Stimulated activated naive B cell treated with anti-CD40 and anti-IgM and Interleukin-4, amounts not matched to agents 10 μg/mL and 1 μg/mL and 100 μg/mL, for 72 hours (primary cell): ENCODE data around the gene ACAA2.
A peak's percentile ranks its signal among the peaks of the same experiment; 100 is the strongest.
"Not testable (repeated sequence)": the region's sequence is repeated elsewhere in the genome, so short reads cannot be mapped to it uniquely, and the experiment has no call there.

ENCODE experiments used
- ATAC-seq, 2 donors: fragments of 150-1000 bp; cut with Tn5 transposase; replicated peaks; 2 replicates each; pipeline ENCODE4 v1.10.0; 2021; ENCODE audit warnings: moderate library complexity in 1 of 2
- DNase-seq: peaks from one replicate; pipeline ENCODE4 v3.0.0; 2021
- H3K27ac Mint-ChIP-seq: one replicate; pipeline ENCODE4 v1.8.0; 2022; ENCODE audit warnings: mild to moderate bottlenecking, mixed read lengths
- H3K27me3 Mint-ChIP-seq, 2 donors: one replicate each; pipeline ENCODE4 v1.8.0; 2022; ENCODE audit warnings: mixed read lengths in 2 of 2
- H3K36me3 Mint-ChIP-seq, 2 donors: one replicate each; pipeline ENCODE4 v1.8.0; 2022; ENCODE audit warnings: mixed read lengths in 2 of 2, mild to moderate bottlenecking in 1 of 2
- H3K4me1 Mint-ChIP-seq, 2 donors: one replicate each; pipeline ENCODE4 v1.8.0; 2022; ENCODE audit warnings: mixed read lengths in 2 of 2, mild to moderate bottlenecking in 1 of 2
- H3K4me3 Mint-ChIP-seq, 2 donors: one replicate each; pipeline ENCODE4 v1.8.0; 2022; ENCODE audit warnings: mild to moderate bottlenecking in 2 of 2, mixed read lengths in 2 of 2, moderate library complexity in 1 of 2
- H3K9me3 Mint-ChIP-seq, 2 donors: one replicate each; pipeline ENCODE4 v1.8.0; 2022; ENCODE audit warnings: mixed read lengths in 2 of 2, mild to moderate bottlenecking in 1 of 2

ACAA2 gene

DNA sequence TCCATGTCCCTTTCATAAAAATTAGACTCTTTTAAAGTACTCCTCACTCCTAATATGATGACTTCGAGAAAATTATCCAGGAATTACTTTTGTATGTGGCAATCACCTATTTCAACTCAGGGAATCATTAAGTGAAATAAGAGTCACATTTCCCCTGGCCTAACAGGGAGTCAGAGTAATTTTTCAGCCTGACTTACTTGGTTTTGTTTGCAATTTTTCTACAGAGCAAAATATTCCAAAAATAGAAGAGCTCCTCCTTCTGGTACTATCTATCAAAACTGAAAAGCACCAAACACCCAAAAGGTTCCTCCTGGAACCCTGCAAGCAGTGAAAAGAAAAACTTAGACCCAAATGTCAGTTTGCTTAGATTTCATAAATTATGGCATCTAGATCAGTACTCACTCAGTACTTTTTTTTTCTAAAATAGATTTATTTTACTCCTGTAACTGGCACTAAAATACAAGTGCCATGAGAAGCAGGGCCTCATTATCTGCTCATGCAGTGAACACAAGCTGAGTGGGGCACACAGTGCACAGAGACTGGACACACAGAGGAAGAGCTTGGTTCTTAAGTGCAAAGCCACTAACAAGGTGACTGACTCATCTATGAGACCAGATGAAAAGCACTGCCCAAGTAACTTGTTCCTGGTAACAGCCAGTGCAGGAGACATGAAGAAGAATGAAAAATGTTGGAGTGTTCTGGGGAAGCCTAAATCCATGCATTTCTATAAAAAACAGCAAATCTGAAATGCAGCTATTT is 28.7 kb downstream of the ACAA2 start:
- peaks cover 2 to 4% of the 10 kb centered on the region in 2 donors for H3K9me3 Mint-ChIP-seq
- no peak overlapping the region for H3K4me3 Mint-ChIP-seq
- ATAC-seq, result no peak
- H3K36me3 Mint-ChIP-seq, result peaks cover 40 to 50% of the 10 kb centered on the region in 2 donors
- H3K4me1 Mint-ChIP-seq, result peaks cover 2 to 5% of the 10 kb centered on the region in 2 donors
- no peak for DNase-seq
- H3K27me3 Mint-ChIP-seq, result no peaks in the 10 kb centered on the region
- H3K27ac Mint-ChIP-seq, result no peak overlapping the region

DNA sequence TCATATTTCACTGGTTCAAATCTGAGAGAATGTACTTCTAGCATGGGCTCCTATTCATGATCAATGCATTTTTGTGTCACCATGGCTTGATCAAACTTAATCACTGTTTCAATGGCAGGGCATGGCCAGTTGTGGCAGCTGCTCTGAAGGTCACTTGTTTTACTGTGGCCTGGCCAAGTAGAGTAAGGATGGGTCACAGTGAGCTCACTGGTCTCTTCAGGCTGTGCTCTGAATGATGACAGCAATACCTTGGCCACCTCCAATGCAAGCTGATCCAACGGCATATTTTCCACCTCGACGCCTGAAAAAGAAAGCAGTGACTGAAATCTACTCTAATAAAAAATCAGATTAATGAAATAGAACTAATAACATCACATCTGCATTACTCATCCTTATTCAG is 29.7 kb downstream of the ACAA2 start:
- not testable (repeated sequence) for H3K4me3 Mint-ChIP-seq

DNA sequence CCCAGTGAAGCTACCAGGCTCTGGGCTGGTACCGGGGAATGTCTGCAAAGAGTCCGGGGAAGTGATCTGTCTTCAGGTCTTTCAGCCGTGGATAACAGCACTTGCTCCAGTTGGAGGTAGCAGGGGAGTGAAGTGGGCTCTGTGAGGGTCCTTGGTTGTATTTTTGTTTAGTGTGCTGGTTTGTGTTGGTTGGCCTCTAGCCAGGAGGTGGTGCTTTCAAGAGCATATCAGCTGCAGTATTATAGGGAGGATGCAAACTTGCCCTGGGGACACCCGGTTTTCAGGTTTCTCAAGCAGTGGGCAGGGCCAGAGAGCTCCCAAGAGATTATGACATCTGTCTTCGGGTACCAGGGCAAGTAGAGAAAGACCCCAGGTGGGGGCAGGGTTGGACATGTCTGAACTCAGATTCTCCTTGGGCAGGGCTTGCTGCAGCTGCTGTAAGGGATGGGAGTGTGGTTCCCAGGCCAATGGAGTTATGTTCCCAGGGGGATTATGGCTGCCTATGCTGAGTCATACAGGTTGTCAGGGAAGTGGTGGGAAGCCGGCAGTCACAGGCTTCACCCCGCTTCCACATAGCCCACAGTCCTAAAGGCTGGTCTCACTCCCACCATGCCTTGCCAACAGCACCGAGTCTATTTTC is 34.4 kb downstream of the ACAA2 start:
- Mint-ChIP-seq H3K27me3 (no peaks in the 10 kb centered on the region), H3K9me3 (peaks cover 22 to 27% of the 10 kb centered on the region in 2 donors), H3K36me3 (peaks cover 45 to 59% of the 10 kb centered on the region in 2 donors), H3K4me1 (no peaks in the 10 kb centered on the region), H3K4me3 (no peak overlapping the region), H3K27ac (peak overlapping the region; percentile 14)
- DNase-seq (no peak), ATAC-seq (no peak)

More for the DNA sequence above, 29.7 kb downstream of the ACAA2 start:
- DNase-seq, ATAC-seq, H3K27me3 Mint-ChIP-seq, H3K27ac Mint-ChIP-seq, H3K4me1 Mint-ChIP-seq, H3K9me3 Mint-ChIP-seq: not testable (repeated sequence)
- peaks cover 41 to 53% of the 10 kb centered on the region in 2 donors for H3K36me3 Mint-ChIP-seq

DNA sequence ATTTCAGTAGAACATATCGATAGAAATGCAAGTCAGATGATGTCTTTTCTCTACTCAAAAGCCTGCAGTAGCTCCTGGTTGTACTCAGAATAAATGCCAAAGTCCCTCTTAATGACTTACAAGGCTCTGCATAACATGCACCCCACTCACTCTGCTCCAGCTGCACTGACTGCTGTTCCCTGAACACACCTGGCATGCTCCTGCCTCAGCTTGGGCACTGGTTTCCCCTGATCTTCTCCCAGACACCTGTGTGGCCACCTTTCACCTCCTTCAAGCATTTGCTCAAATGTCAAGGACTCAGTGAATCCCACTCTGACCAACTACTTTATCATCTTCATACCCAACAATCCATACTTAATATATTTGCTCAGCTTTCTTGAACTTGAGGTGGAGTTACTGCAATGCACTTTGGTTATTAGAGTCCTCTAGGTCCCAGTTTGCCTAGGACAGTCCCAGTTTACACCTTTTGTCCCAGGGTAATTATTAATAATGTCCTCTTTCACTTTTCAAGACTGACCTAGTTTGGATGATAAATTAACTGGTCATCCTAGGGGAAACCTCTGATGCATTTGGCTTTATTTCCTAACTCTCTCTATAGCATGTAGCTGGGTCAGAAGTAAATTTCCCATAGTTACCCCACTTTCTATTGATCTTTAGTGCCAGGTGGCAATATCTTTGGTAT is 44.1 kb downstream of the ACAA2 start:
- no peak for DNase-seq

DNA sequence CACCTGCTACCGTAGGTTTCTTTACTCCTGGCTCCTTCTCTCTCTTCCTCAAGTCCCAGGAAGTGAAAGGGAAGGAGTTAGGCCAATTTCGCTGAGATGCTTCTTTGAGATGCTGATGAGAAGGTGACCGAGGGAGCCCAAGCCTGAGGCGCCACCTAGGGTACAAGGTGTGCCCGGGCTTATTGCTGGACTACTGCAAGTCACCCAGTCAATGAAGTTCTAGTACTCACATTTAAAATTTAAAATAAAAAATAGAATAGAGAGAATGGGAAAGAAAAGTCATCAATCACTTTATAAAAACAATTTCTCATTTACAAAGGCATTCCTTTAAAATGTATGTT is 45.3 kb downstream of the ACAA2 start:
- Mint-ChIP-seq H3K27ac (no peak overlapping the region), H3K4me3 (no peak overlapping the region), H3K9me3 (no peaks in the 10 kb centered on the region), H3K27me3 (no peaks in the 10 kb centered on the region), H3K4me1 (no peaks in the 10 kb centered on the region), H3K36me3 (no peaks in the 10 kb centered on the region)
- no peak for DNase-seq
- ATAC-seq, result no peak

More for the DNA sequence above, 44.1 kb downstream of the ACAA2 start:
- Mint-ChIP-seq H3K36me3 (no peaks in the 10 kb centered on the region), H3K27ac (no peak overlapping the region), H3K4me1 (no peaks in the 10 kb centered on the region), H3K4me3 (no peak overlapping the region), H3K27me3 (no peaks in the 10 kb centered on the region), H3K9me3 (peaks cover 0 to 3% of the 10 kb centered on the region in 2 donors)
- ATAC-seq, result no peak

DNA sequence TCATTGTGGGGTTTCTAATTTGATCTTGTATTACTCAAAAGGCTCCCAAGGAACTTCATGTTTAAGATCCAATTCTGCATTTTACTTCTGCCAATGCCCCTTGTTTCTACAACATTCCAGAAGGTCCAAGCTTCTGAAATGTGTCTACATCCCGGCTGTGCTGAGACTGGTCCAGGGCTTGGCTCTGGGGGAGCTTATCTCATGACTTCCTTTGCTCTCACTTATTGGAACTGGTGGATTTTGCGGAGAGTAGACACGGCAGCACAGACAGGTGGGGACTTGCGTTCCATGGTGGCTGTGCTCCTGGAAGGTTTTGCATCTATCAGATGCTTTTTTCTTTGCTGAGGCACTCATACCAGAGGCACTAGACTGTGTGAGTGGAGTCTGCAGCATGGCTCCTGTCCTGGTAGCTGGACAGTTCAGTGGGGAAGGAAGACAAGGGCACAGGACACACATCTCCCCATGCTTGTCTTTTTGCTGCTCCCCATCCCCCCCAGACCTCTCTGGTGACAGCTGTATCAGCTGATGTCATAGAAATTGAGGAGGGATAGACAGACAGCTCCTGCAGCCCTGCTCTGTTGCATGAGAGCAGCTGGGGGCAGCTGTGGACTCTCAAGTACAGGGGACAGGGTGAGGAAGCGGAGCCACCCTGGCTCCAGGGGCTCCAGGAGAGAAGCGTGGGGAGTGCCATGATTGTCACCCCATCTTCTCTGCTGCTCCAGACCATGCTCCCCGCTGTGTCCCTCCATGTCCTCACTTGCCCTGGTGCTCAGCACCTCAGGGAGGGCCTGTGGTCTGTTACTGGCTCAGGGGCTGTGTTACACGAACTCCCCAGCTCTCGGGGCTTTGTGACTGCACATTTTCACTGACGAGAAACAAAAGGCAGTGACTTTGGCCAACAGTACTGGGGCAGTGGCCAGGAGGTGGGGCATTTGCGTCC is 46.0 kb downstream of the ACAA2 start:
- H3K27me3 Mint-ChIP-seq, result no peaks in the 10 kb centered on the region
- no peaks in the 10 kb centered on the region for H3K36me3 Mint-ChIP-seq
- DNase-seq (no peak), ATAC-seq (no peak)
- H3K4me1 Mint-ChIP-seq, result no peaks in the 10 kb centered on the region
- H3K27ac Mint-ChIP-seq, result no peak overlapping the region
- no peak overlapping the region for H3K4me3 Mint-ChIP-seq
- H3K9me3 Mint-ChIP-seq, result no peaks in the 10 kb centered on the region

DNA sequence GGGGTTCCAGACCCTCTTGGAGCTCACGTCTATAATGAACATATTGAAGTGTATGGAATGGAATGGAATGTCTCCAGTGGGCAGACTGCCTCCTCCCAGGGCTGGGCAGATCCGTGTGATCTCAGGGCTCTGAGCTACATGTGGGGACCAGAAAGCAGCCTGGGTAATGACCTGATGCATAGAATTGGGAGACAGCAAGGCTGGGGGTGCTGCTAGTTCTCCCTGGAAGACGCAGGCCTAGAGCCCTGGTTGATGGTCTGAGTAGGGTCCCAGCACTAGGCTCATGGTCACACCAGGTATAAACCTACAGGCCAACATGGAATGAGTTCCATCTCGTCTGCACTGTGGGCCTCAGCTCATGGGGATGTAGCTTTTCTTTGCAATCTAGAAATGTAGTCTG is 46.7 kb downstream of the ACAA2 start:
- ATAC-seq (no peak), DNase-seq (no peak)
- H3K36me3 Mint-ChIP-seq, result no peaks in the 10 kb centered on the region
- no peak overlapping the region for H3K27ac Mint-ChIP-seq
- H3K4me3 Mint-ChIP-seq, result no peak overlapping the region
- no peaks in the 10 kb centered on the region for H3K27me3 Mint-ChIP-seq
- H3K4me1 Mint-ChIP-seq, result no peaks in the 10 kb centered on the region
- no peaks in the 10 kb centered on the region for H3K9me3 Mint-ChIP-seq

DNA sequence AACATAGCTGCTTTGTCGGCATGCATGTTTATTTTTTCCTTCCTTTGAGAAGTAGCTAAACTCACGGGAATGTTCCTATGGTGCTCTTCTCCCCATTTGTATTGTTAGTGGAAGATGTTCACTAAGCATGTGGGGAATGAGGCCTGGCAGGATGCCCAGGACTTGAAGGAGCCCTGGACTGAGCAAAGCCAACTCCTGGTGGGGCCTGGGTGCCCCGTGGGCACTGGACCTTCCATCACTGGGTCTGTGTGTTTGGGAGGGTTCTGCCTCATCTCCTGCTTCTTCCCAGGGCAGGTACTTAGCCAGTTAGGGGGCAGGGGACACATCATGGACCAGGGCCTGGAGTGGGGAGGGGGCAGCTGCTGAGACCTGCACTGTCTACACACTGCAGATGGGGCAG is 49.3 kb downstream of the ACAA2 start:
- ATAC-seq, result no peak
- no peaks in the 10 kb centered on the region for H3K36me3 Mint-ChIP-seq
- DNase-seq, result no peak
- H3K4me3 Mint-ChIP-seq, result no peak overlapping the region
- H3K27me3 Mint-ChIP-seq, result peaks cover 0 to 4% of the 10 kb centered on the region in 2 donors
- H3K27ac Mint-ChIP-seq, result no peak overlapping the region
- H3K4me1 Mint-ChIP-seq, result no peaks in the 10 kb centered on the region
- H3K9me3 Mint-ChIP-seq, result no peaks in the 10 kb centered on the region

DNA sequence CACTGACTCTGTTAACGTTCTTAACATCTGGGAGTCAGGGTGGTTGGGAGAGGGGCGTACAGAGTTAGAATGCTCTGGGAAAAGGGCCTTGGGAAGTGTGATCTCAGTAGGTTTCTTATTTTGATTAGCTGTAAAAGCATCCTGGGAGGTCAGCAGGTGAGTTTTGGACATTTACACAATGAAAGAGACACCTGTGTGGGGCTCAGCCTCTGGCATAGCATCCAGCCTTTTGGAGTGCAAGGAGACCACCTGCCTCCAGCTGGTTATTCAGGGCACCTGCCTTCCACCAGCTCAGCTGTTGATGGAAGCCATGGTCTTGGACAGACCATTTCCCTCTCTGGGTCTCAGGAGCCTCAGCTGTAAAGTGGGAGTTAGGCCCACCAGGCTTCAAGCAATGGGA is 49.7 kb downstream of the ACAA2 start:
- no peaks in the 10 kb centered on the region for H3K4me1 Mint-ChIP-seq
- no peaks in the 10 kb centered on the region for H3K36me3 Mint-ChIP-seq
- DNase-seq (no peak), ATAC-seq (no peak)
- no peaks in the 10 kb centered on the region for H3K9me3 Mint-ChIP-seq
- peaks cover 0 to 4% of the 10 kb centered on the region in 2 donors for H3K27me3 Mint-ChIP-seq
- no peak overlapping the region for H3K4me3 Mint-ChIP-seq
- no peak overlapping the region for H3K27ac Mint-ChIP-seq

DNA sequence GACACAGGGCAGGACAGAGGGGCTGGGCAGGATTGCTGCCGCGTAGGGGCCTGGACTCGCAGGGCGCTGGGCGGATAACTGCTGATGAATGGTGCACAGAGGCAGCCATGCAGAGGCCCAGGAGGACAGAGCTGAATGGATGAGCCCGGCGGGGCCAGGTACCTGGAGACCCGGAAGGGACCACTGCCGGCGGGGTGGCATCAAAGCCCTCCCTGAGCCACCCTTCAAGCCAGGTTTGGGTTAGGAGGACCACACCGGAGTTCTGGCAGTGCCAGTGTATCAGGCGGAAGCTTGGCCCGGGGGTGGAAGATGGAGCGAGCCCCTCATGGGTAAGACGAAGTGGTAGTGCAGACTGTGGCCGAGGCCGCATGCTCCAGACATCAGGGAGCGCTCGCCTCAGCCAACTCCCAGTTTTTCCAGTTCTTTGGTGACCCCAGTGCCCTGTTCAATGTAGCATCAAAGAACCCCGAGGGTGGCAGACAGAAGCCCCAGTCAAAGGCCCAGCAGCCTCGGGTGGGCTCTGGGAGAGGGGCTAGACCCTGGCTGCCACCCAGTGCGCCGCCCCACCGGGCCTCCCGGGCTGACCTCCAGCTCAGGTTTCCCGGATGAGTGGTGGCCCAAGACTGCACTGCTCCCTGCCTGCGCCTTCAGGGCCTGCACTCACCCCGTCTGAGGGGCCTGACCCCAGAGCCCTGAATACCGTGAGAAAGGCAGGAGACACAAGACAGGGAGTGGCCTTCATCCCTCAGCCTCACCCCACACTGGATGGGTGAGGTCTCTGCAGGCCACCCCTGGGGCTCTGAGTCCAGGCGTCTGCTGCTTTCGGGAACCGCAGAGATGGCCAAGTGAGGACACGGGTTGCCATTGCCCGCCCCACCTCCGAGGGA is 50.9 kb downstream of the ACAA2 start:
- Mint-ChIP-seq H3K4me1 (no peaks in the 10 kb centered on the region), H3K4me3 (no peak overlapping the region), H3K36me3 (no peaks in the 10 kb centered on the region), H3K9me3 (no peaks in the 10 kb centered on the region), H3K27ac (no peak overlapping the region), H3K27me3 (peaks cover 0 to 4% of the 10 kb centered on the region in 2 donors)
- DNase-seq (no peak), ATAC-seq (no peak)

DNA sequence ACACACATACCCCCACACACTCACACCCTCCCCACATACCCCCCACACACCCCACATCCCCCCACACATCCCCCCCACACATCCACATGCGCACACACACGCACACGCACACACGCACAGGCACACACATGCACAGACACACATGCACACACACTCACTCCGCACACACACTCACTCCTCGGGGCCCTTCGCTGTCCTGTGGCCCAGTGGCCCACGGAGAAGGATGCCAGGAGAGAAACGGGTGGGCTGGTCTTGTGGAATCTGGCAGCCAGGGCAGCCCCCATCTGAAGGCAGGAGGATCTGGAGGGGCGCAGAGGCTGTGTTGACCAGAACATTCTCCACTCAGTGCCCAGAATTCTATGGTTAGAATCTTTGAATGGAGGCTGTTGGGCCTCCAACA is 51.6 kb downstream of the ACAA2 start:
- Mint-ChIP-seq H3K4me1 (no peaks in the 10 kb centered on the region), H3K36me3 (no peaks in the 10 kb centered on the region), H3K27me3 (peaks cover 0 to 4% of the 10 kb centered on the region in 2 donors), H3K9me3 (no peaks in the 10 kb centered on the region), H3K27ac (no peak overlapping the region), H3K4me3 (no peak overlapping the region)
- DNase-seq, result no peak
- ATAC-seq, result no peak

DNA sequence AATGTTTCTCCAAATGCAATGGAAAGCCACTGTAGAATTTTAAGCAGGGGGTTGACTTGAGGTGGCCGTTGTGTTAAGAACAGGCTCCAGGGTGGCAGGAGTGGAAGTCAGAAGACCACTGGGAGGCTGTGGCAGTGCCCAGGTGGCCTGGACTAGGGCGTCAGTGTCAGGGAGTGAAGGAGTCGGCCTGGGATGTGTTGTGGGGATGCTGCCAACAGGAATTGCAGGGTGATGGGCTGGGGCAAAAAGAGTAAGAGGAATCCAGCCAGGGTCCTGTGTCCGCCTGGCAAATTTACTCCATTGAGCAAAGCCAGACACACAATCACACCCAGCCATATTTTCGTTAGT is 55.1 kb downstream of the ACAA2 start:
- Mint-ChIP-seq H3K4me3 (no peak overlapping the region), H3K4me1 (no peaks in the 10 kb centered on the region), H3K36me3 (no peaks in the 10 kb centered on the region), H3K27me3 (peaks cover 11 to 12% of the 10 kb centered on the region in 2 donors), H3K27ac (no peak overlapping the region), H3K9me3 (peaks cover 0 to 4% of the 10 kb centered on the region in 2 donors)
- DNase-seq, result no peak
- ATAC-seq, result no peak

DNA sequence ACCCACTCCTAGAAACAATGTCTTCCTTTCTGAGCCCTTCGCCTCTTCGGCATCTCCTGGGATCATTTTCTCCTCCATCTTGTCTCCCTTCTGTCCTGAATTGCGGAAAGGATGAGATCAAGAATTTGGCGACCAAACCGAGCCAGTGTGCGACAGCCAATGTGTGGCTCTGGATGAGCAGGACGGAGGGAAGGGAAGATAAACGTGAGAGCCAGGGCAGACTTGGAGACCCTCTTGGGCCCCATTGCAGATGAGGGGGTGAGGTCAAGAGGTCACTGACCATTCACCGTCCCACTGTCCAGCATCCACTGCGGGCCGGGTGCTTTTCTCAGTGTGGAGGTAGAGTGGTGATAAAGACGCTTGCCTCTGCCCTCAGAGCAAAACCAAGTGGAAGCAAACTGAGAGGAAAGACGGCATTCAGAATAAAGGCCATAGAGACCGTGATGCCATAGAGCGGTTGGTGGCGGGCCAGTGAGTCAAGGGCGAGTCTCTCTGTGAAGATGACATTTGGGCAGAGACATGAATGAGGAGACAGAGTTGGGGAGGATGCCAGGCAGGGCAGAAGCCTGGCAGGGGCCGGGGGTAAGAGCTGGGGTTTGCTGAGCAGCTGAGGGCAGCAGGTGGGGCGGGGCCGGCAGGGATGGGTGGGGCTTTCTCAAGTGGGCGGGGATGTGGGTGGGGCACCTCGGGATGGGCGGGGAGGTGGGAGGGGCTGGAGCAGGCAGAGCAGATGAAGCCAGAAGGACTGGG is 55.6 kb downstream of the ACAA2 start:
- no peak overlapping the region for H3K4me3 Mint-ChIP-seq

More for the DNA sequence above, 55.6 kb downstream of the ACAA2 start:
- Mint-ChIP-seq H3K4me1 (no peaks in the 10 kb centered on the region), H3K9me3 (peaks cover 0 to 4% of the 10 kb centered on the region in 2 donors), H3K27ac (no peak overlapping the region), H3K27me3 (peaks cover 11 to 12% of the 10 kb centered on the region in 2 donors), H3K36me3 (no peaks in the 10 kb centered on the region)
- ATAC-seq, result no peak
- DNase-seq, result no peak
